ENCODE results near the gene ARFGEF2. TPM values are rescaled to one million over a fixed set of nuclear protein-coding genes. Genes with fewer than 3 reads are reported as not detected.

ARFGEF2 gene
- total and polyA plus RNA-seq, 2 of the 8 experiments (the other 6 are each of a cell fraction or from before 2014, with no cell fraction given), result 8.1 to 21.8 TPM

- no peak overlapping the region for H2BK15ac ChIP-seq (ENCODE audit: low read length)
- no peak overlapping the region for H4K5ac ChIP-seq (ENCODE audit: insufficient read length, low read depth, low read length)
- no peak overlapping the region for H3K27ac ChIP-seq (ENCODE audit: low read depth, low read length)
- no peak overlapping the region for H2BK20ac ChIP-seq (ENCODE audit: low read length)
- peaks cover 0 to 2% of the 10 kb centered on the region in 2 experiments for H4K20me1 ChIP-seq (replicated peaks in 1 of 2; ENCODE audit: control insufficient read depth in 1 of 2, insufficient read depth in 2 of 2, low read length in 2 of 2)
- H2AFZ ChIP-seq (ENCODE audit: low read length), result no peak overlapping the region
- H3K4me1 ChIP-seq (replicated peaks in 1 of 4; ENCODE audit: control insufficient read depth in 3 of 4, insufficient read depth in 4 of 4, low read length in 3 of 4), result peaks cover 0 to 4% (median 0%) of the 10 kb centered on the region in 4 experiments; a peak in 1 of 7 replicates
- DNase-seq (ENCODE audit: low read depth in 1 of 2, low spot score in 2 of 2), result no peak
- H2BK5ac ChIP-seq (ENCODE audit: low read depth, low read length), result no peak overlapping the region
- no peak overlapping the region for H2BK12ac ChIP-seq (ENCODE audit: low read depth, low read length)
- WGBS, 2 experiments (ENCODE audit: extremely low coverage in 1 of 2, insufficient coverage in 1 of 2, insufficient read length in 1 of 2, insufficient replicate concordance in 2 of 2, low coverage in 1 of 2, low lambda C conversion rate in 2 of 2, missing lambda C conversion rate in 1 of 2), result 100% methylated on average over 8 of the region's 8 CpGs; no CpG with 5 or more reads in 1 of the 2 experiments
- H3K79me1 ChIP-seq (ENCODE audit: low read depth, low read length), result no peaks in the 10 kb centered on the region
- H3K4me3 ChIP-seq (ENCODE audit: extremely low read depth in 1 of 4, insufficient read depth in 2 of 4, low read depth in 3 of 4, low read length in 4 of 4), result no peak overlapping the region
- no peak overlapping the region for H3K4me2 ChIP-seq (ENCODE audit: insufficient read depth in 1 of 2, low read depth in 2 of 2, low read length in 2 of 2)
- POLR2A ChIA-PET (ENCODE audit: partially characterized antibody), result interaction anchor here (0.7 to 2.4 kb wide), 2 partner anchors 14 to 214 kb away, joined by 3 to 19 read pairs; partner anchors contain the start of gene CSE1L
- no peak overlapping the region for H3K23ac ChIP-seq (ENCODE audit: insufficient read length)
- no peak overlapping the region for H3K9ac ChIP-seq (replicated peaks in 1 of 4; ENCODE audit: extremely low read depth in 1 of 4, low read depth in 3 of 4, low read length in 3 of 4)
- H2AK5ac ChIP-seq (ENCODE audit: low read depth, low read length), result no peak overlapping the region
- H4K91ac ChIP-seq (replicated peaks; ENCODE audit: insufficient read length, low read length), result no peak overlapping the region
- H3K56ac ChIP-seq (replicated peaks; ENCODE audit: insufficient read length, low read depth, low read length), result no peak overlapping the region
- no peaks in the 10 kb centered on the region for H3K9me3 ChIP-seq (ENCODE audit: insufficient read depth in 2 of 2, low read depth in 1 of 2, low read length in 1 of 2)
- no peak overlapping the region for H2BK120ac ChIP-seq (replicated peaks; ENCODE audit: low read depth, low read length)
- H3K79me2 ChIP-seq (ENCODE audit: control insufficient read depth in 1 of 2, insufficient read depth in 2 of 2, low read length in 2 of 2), result no peaks in the 10 kb centered on the region
- no peak overlapping the region for H3K14ac ChIP-seq (ENCODE audit: insufficient read length)
- no peak overlapping the region for H3K4ac ChIP-seq (replicated peaks; ENCODE audit: insufficient read length, low read depth, low read length)
- peaks cover 2 to 26% (median 16%) of the 10 kb centered on the region in 4 experiments; a peak in 5 of 8 replicates for H3K36me3 ChIP-seq (ENCODE audit: control insufficient read depth in 2 of 4, insufficient read depth in 4 of 4, low read length in 3 of 4)
- FAIRE-seq, result no peak
- CTCF ChIA-PET (ENCODE audit: partially characterized antibody), result interaction anchor here (1.4 kb wide), 1 partner anchor 10 kb away, joined by 3 read pairs; no protein-coding TSS in a partner anchor
- H3K27me3 ChIP-seq (replicated peaks in 1 of 4; ENCODE audit: control insufficient read depth in 3 of 4, extremely low read depth in 1 of 4, insufficient read depth in 3 of 4, low read length in 3 of 4), result no peaks in the 10 kb centered on the region
- H3K23me2 ChIP-seq (ENCODE audit: low read depth, low read length), result no peaks in the 10 kb centered on the region
- H3K18ac ChIP-seq (ENCODE audit: extremely low read depth, low read length), result no peak overlapping the region
- no peak overlapping the region for H4K8ac ChIP-seq (ENCODE audit: extremely low read depth, insufficient read depth, low read length)
- TF ChIP-seq POU5F1 (IDR thresholded peaks at IDR 0.05; ENCODE audit: low read depth, low read length) (no peak), TEAD4 (IDR thresholded peaks at IDR 0.05; ENCODE audit: low read depth, low read length) (no peak), CBX8 (IDR thresholded peaks at IDR 0.05; ENCODE audit: borderline replicate concordance, low read depth, low read length) (no peak), RNF2 (IDR thresholded peaks at IDR 0.05; ENCODE audit: borderline replicate concordance, low read depth, low read length, missing control alignments, poor library complexity, severe bottlenecking) (no peak), HDAC2 (IDR thresholded peaks at IDR 0.05; ENCODE audit: borderline replicate concordance in 1 of 2, low read depth in 2 of 2, low read length in 2 of 2) (no peak), ZNF274 (IDR thresholded peaks at IDR 0.05; ENCODE audit: borderline replicate concordance, extremely low read depth, low read length) (no peak), TAF1 (IDR thresholded peaks at IDR 0.05; ENCODE audit: low read depth, low read length) (no peak)
- TF ChIP-seq, protein P1, sequence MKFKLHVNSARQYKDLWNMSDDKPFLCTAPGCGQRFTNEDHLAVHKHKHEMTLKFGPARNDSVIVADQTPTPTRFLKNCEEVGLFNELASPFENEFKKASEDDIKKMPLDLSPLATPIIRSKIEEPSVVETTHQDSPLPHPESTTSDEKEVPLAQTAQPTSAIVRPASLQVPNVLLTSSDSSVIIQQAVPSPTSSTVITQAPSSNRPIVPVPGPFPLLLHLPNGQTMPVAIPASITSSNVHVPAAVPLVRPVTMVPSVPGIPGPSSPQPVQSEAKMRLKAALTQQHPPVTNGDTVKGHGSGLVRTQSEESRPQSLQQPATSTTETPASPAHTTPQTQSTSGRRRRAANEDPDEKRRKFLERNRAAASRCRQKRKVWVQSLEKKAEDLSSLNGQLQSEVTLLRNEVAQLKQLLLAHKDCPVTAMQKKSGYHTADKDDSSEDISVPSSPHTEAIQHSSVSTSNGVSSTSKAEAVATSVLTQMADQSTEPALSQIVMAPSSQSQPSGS (IDR thresholded peaks at IDR 0.05; ENCODE audit: low read length), result no peak
These were observed 110.9 kb downstream of the ARFGEF2 start for GRCh38 chr20:49032455-49032854.

All from H1 (cell line).